IMR-90 (cell line): Measurements from ENCODE around the gene FAT1. TPM values are rescaled to one million over a fixed set of nuclear protein-coding genes. Genes with fewer than 3 reads are reported as not detected.

ENCODE experiments used
- ATAC-seq: fragments of 200-7000 bp; cut with Tn5 transposase; 2 replicates; pipeline ENCODE4 v1.9.1; 2020; ENCODE audit warnings: low read depth, mild to moderate bottlenecking, moderate library complexity
- BruUV-seq: library from RNA; stranded (reverse); fragments of 400-500 nt; replicated peaks from 2 replicates; lab custom pipeline; 2021; lab: Mats Ljungman, UMichigan
- CTCF ChIA-PET: fragments of 300-600 bp; formaldehyde crosslinking; extraction: SDS; loops from one replicate; lab custom pipeline; 2021; ENCODE audit warnings: antibody characterized with exemption; lab: Yijun Ruan, JAX
- POLR2A ChIA-PET: fragments of 300-600 bp; sonication (Branson Sonifier 250); formaldehyde crosslinking; loops from one replicate; lab custom pipeline; 2022; ENCODE audit warnings: antibody characterized with exemption; ENCODE audit not compliant: unreplicated experiment; lab: Charles Lee
- DNase-seq: peaks from one replicate; pipeline ENCODE4 v3.0.0; 2013
- H2AFZ ChIP-seq: replicated peaks from 2 replicates; pipeline ENCODE3; 2013; ENCODE audit warnings: low read length, mild to moderate bottlenecking; ENCODE audit not compliant: poor library complexity
- H2AK5ac ChIP-seq: 2 replicates; pipeline ENCODE4 v1.6.1; 2013; ENCODE audit warnings: low read depth, low read length, inconsistent platforms
- H2AK9ac ChIP-seq: replicated peaks from 2 replicates; pipeline ENCODE3; 2013; ENCODE audit warnings: mild to moderate bottlenecking, low read depth, low read length, moderate library complexity; ENCODE audit not compliant: poor library complexity
- H2BK120ac ChIP-seq: 2 replicates; pipeline ENCODE4 v1.6.1; 2013; ENCODE audit warnings: low read depth, low read length, inconsistent platforms
- H2BK15ac ChIP-seq: 3 replicates; pipeline ENCODE4 v1.6.1; 2013; ENCODE audit warnings: low read depth, low read length, inconsistent platforms
- H2BK20ac ChIP-seq: 2 replicates; pipeline ENCODE4 v1.6.1; 2013; ENCODE audit warnings: low read depth, mild to moderate bottlenecking, inconsistent platforms, low read length, moderate library complexity
- H2BK5ac ChIP-seq: 2 replicates; pipeline ENCODE4 v1.6.1; 2013; ENCODE audit warnings: mild to moderate bottlenecking, low read depth, low read length, inconsistent platforms; ENCODE audit not compliant: poor library complexity, severe bottlenecking
- H3K14ac ChIP-seq: replicated peaks from 2 replicates; pipeline ENCODE4 v1.6.1; 2013; ENCODE audit warnings: low read depth, low read length, inconsistent platforms
- H3K18ac ChIP-seq: 2 replicates; pipeline ENCODE4 v1.6.1; 2013; ENCODE audit warnings: low read depth, low read length, control low read depth
- H3K23ac ChIP-seq: 2 replicates; pipeline ENCODE4 v1.6.1; 2013; ENCODE audit warnings: low read depth, low read length, inconsistent platforms
- H3K27ac ChIP-seq: 2 replicates; pipeline ENCODE4 v1.5.1; 2013; ENCODE audit warnings: mild to moderate bottlenecking, control low read depth, low read length; ENCODE audit not compliant: insufficient read depth
- H3K27me3 ChIP-seq: 2 replicates; pipeline ENCODE4 v1.6.1; 2013; ENCODE audit warnings: low read length; ENCODE audit not compliant: control insufficient read depth, insufficient read depth
- H3K36me3 ChIP-seq: 2 replicates; pipeline ENCODE4 v1.6.1; 2013; ENCODE audit warnings: low read length, mixed read lengths; ENCODE audit not compliant: control insufficient read depth, insufficient read depth
- H3K4ac ChIP-seq: 2 replicates; pipeline ENCODE4 v1.6.1; 2013; ENCODE audit warnings: low read depth, low read length, inconsistent platforms
- H3K4me1 ChIP-seq: 2 replicates; pipeline ENCODE4 v1.6.1; 2013; ENCODE audit warnings: low read length, mixed read lengths; ENCODE audit not compliant: control insufficient read depth, insufficient read depth
- H3K4me2 ChIP-seq: 2 replicates; pipeline ENCODE4 v1.6.1; 2013; ENCODE audit warnings: low read depth, mild to moderate bottlenecking, control low read depth, low read length, moderate library complexity
- H3K4me3 ChIP-seq: 2 replicates; pipeline ENCODE4 v1.5.1; 2013; ENCODE audit warnings: low read depth, mild to moderate bottlenecking, control low read depth, low read length, moderate library complexity; ENCODE audit not compliant: insufficient read depth
- H3K56ac ChIP-seq: 2 replicates; pipeline ENCODE4 v1.6.1; 2013; ENCODE audit warnings: low read length, inconsistent platforms; ENCODE audit not compliant: insufficient read depth; ENCODE audit errors: extremely low read depth
- H3K79me1 ChIP-seq, 2 experiments: 2 replicates each; pipeline ENCODE4 v1.6.1; 2013; ENCODE audit warnings: low read length in 2 of 2, inconsistent platforms in 1 of 2, low read depth in 1 of 2
- H3K9ac ChIP-seq: 2 replicates; pipeline ENCODE4 v1.6.1; 2013; ENCODE audit warnings: low read depth, low read length, control low read depth
- H3K9me1 ChIP-seq: 2 replicates; pipeline ENCODE4 v1.6.1; 2013; ENCODE audit warnings: low read length, inconsistent platforms; ENCODE audit not compliant: insufficient read depth
- H3K9me3 ChIP-seq: 2 replicates; pipeline ENCODE4 v1.6.1; 2013; ENCODE audit warnings: low read length; ENCODE audit not compliant: control insufficient read depth, insufficient read depth
- H4K20me1 ChIP-seq: 2 replicates; pipeline ENCODE4 v1.6.1; 2013; ENCODE audit warnings: low read length, inconsistent platforms; ENCODE audit not compliant: insufficient read depth
- H4K5ac ChIP-seq: 2 replicates; pipeline ENCODE4 v1.6.1; 2013; ENCODE audit warnings: mild to moderate bottlenecking, low read depth, low read length, control low read depth
- H4K8ac ChIP-seq, 2 experiments: 2 replicates each; pipeline ENCODE4 v1.6.1; 2013; ENCODE audit warnings: low read depth in 2 of 2, low read length in 2 of 2, control low read depth in 1 of 2, inconsistent platforms in 1 of 2
- H4K91ac ChIP-seq: 2 replicates; pipeline ENCODE4 v1.6.1; 2013; ENCODE audit warnings: low read depth, low read length, inconsistent platforms; ENCODE audit not compliant: insufficient read depth
- CHD1 ChIP-seq: IDR thresholded peaks from 2 replicates; pipeline ENCODE4 v1.6.1; 2012; ENCODE audit warnings: low read depth, low read length, improper control_type of control experiment
- CTCF ChIP-seq: conservative IDR thresholded peaks from 2 replicates; pipeline ENCODE4 v1.5.1; 2012; ENCODE audit warnings: mild to moderate bottlenecking, low read depth, low read length, improper control_type of control experiment
- ELK1 ChIP-seq: fragments of 150-350 bp; IDR thresholded peaks from 2 replicates; pipeline ENCODE4 v1.6.1; 2016; ENCODE audit warnings: low read depth, mild to moderate bottlenecking, low read length, moderate library complexity, borderline replicate concordance
- FOS ChIP-seq: fragments of 150-350 bp; IDR thresholded peaks from 2 replicates; pipeline ENCODE4 v1.6.1; 2016; ENCODE audit warnings: low read depth, low read length
- MAFK ChIP-seq: IDR thresholded peaks from 2 replicates; pipeline ENCODE4 v1.6.1; 2012; ENCODE audit warnings: low read depth, low read length, improper control_type of control experiment
- MAZ ChIP-seq: IDR thresholded peaks from 2 replicates; pipeline ENCODE4 v1.6.1; 2012; ENCODE audit warnings: low read depth, mild to moderate bottlenecking, low read length, improper control_type of control experiment, moderate library complexity, borderline replicate concordance
- MXI1 ChIP-seq: IDR thresholded peaks from 2 replicates; pipeline ENCODE4 v1.6.1; 2012; ENCODE audit warnings: low read depth, mild to moderate bottlenecking, low read length, moderate library complexity, borderline replicate concordance
- NFE2L2 ChIP-seq: fragments of 150-350 bp; IDR thresholded peaks from 2 replicates; pipeline ENCODE4 v1.6.1; 2016; ENCODE audit warnings: low read depth, mild to moderate bottlenecking, low read length
- POLR2A ChIP-seq: IDR thresholded peaks from 2 replicates; pipeline ENCODE4 v1.6.1; 2012; ENCODE audit warnings: mild to moderate bottlenecking, low read depth, low read length
- RAD21 ChIP-seq: IDR thresholded peaks from 2 replicates; pipeline ENCODE4 v1.6.1; 2012; ENCODE audit warnings: low read length, improper control_type of control experiment
- RCOR1 ChIP-seq: IDR thresholded peaks from 2 replicates; pipeline ENCODE4 v1.6.1; 2012; ENCODE audit warnings: mild to moderate bottlenecking, low read length, improper control_type of control experiment; ENCODE audit not compliant: insufficient replicate concordance
- RFX5 ChIP-seq: IDR thresholded peaks from 2 replicates; pipeline ENCODE4 v1.8.0; 2012; ENCODE audit warnings: low read depth, mild to moderate bottlenecking, low read length, moderate library complexity
- SMC3 ChIP-seq: fragments of 150-350 bp; IDR thresholded peaks from 2 replicates; pipeline ENCODE4 v1.6.1; 2016; ENCODE audit warnings: low read depth, mild to moderate bottlenecking, antibody characterized with exemption, low read length, moderate library complexity
- USF2 ChIP-seq: fragments of 150-350 bp; IDR thresholded peaks from 2 replicates; pipeline ENCODE4 v1.6.1; 2017; ENCODE audit warnings: mild to moderate bottlenecking, antibody characterized with exemption, low read length, low read depth
- dilution Hi-C: fragments of 300-500 bp; cut with HindIII; formaldehyde crosslinking; loops from one replicate; pipeline ENCODE4 v1.14.3; 2018; ENCODE audit warnings: low sequenced_read_pairs; ENCODE audit not compliant: unreplicated experiment
- in situ Hi-C: fragments of 300-500 bp; cut with MboI; formaldehyde crosslinking; loops from 3 replicates; pipeline ENCODE4 v1.14.3; 2019; ENCODE audit warnings: low sequenced_read_pairs, inconsistent platforms, mixed read lengths
- intact Hi-C: fragments of 100-400 bp; cut with micrococcal nuclease; formaldehyde crosslinking; loops from 2 replicates; pipeline ENCODE4 v1.10.0; 2022
- polyA plus RNA-seq, 3 experiments: library from polyadenylated mRNA; depleted of rRNA; stranded (reverse); fragments of >200 nt; gene quantifications; 2 replicates each; pipeline ENCODE4 v1.2.3, GENCODE V29; 2012; ENCODE audit warnings: low replicate concordance in 1 of 3
- total RNA-seq: library from RNA; depleted of rRNA; stranded (reverse); fragments of >200 nt; gene quantifications from 2 replicates; pipeline ENCODE4 v1.2.3, GENCODE V29; 2012

FAT1 gene
- total and polyA plus RNA-seq, 2 of the 4 experiments (the other 2 are of a cell fraction): 156 to 519 TPM

- dilution Hi-C loops (no loop called here), in situ Hi-C loops (no loop called here), intact Hi-C loops (no loop called here)
- H2BK15ac ChIP-seq: no peak overlapping the region
- no peak overlapping the region for H2AFZ ChIP-seq
- no peak overlapping the region for H3K23ac ChIP-seq
- no peak overlapping the region for H4K5ac ChIP-seq
- no peak overlapping the region for H4K91ac ChIP-seq
- H3K79me1 ChIP-seq: peaks cover 44 to 66% of the 10 kb centered on the region in 2 experiments
- peaks cover 16% of the 10 kb centered on the region; the same call in 1 of the 2 replicates for H4K20me1 ChIP-seq
- no peak overlapping the region for H3K4ac ChIP-seq
- H3K9me3 ChIP-seq: no peaks in the 10 kb centered on the region
- H3K18ac ChIP-seq: no peak overlapping the region
- no peak for DNase-seq
- H3K27me3 ChIP-seq: no peaks in the 10 kb centered on the region
- H3K27ac ChIP-seq: no peak overlapping the region
- H3K4me1 ChIP-seq: no peaks in the 10 kb centered on the region
- H3K56ac ChIP-seq: no peak overlapping the region
- peaks cover 54% of the 10 kb centered on the region for H3K36me3 ChIP-seq
- H3K9ac ChIP-seq: no peak overlapping the region
- no peak overlapping the region for H2BK5ac ChIP-seq
- H2AK5ac ChIP-seq: no peak overlapping the region
- H3K4me2 ChIP-seq: no peak overlapping the region
- ChIA-PET POLR2A (no interaction called here), CTCF (no interaction called here)
- no peak overlapping the region for H2AK9ac ChIP-seq
- TF ChIP-seq SMC3 (no peak), RAD21 (no peak), CHD1 (no peak), ELK1 (no peak), POLR2A (no peak), RFX5 (no peak), CTCF (no peak), MAZ (no peak), NFE2L2 (no peak), MAFK (no peak), MXI1 (no peak), RCOR1 (no peak), USF2 (no peak), FOS (no peak)
- no peak for ATAC-seq
- no peak overlapping the region for H3K4me3 ChIP-seq
- H3K14ac ChIP-seq: no peak overlapping the region
- BruUV-seq: no TSS peak
- no peak overlapping the region for H2BK120ac ChIP-seq
- no peak overlapping the region for H4K8ac ChIP-seq
- H2BK20ac ChIP-seq: no peak overlapping the region
- H3K9me1 ChIP-seq: peaks cover 9% of the 10 kb centered on the region; the same call in 1 of the 2 replicates
These were observed 89.8 kb downstream of the FAT1 start for GRCh38 chr4:186633844-186634243.
